ENCODE measurements around the gene MEIS1.

Gene MEIS1

GRCh38 chr2:66604326-66604725 is 169.4 kb downstream of the MEIS1 start:
- TF ChIP-seq REST (IDR thresholded peaks at IDR 0.05; ENCODE audit: insufficient read depth in 1 of 2, low read depth in 2 of 2, low read length in 2 of 2) (no peak), FOXP2 (optimal IDR thresholded peaks at IDR 0.05; ENCODE audit: borderline replicate concordance, extremely low read depth, extremely low read length, insufficient read depth) (no peak), POLR2AphosphoS5 (IDR thresholded peaks at IDR 0.05; ENCODE audit: low read depth, low read length) (no peak), TAF1 (IDR thresholded peaks at IDR 0.05; ENCODE audit: borderline replicate concordance, insufficient read depth, low read length) (no peak), SIN3A (IDR thresholded peaks at IDR 0.05; ENCODE audit: borderline replicate concordance, insufficient read depth, low read length) (no peak)

- TF ChIP-seq POLR2AphosphoS5 (IDR thresholded peaks at IDR 0.05; ENCODE audit: low read depth, low read length) (no peak), TAF1 (IDR thresholded peaks at IDR 0.05; ENCODE audit: borderline replicate concordance, insufficient read depth, low read length) (no peak), REST (IDR thresholded peaks at IDR 0.05; ENCODE audit: insufficient read depth in 1 of 2, low read depth in 2 of 2, low read length in 2 of 2) (no peak), FOXP2 (optimal IDR thresholded peaks at IDR 0.05; ENCODE audit: borderline replicate concordance, extremely low read depth, extremely low read length, insufficient read depth) (no peak), SIN3A (IDR thresholded peaks at IDR 0.05; ENCODE audit: borderline replicate concordance, insufficient read depth, low read length) (no peak)
Observed at GRCh38 chr2:66604976-66605375, 170.1 kb downstream of the MEIS1 start.

GRCh38 chr2:66607152-66607551 is 172.2 kb downstream of the MEIS1 start:
- TF ChIP-seq POLR2AphosphoS5 (IDR thresholded peaks at IDR 0.05; ENCODE audit: low read depth, low read length), result no peak
- no peak for TF ChIP-seq TAF1 (IDR thresholded peaks at IDR 0.05; ENCODE audit: borderline replicate concordance, insufficient read depth, low read length)
- TF ChIP-seq REST (IDR thresholded peaks at IDR 0.05; ENCODE audit: insufficient read depth in 1 of 2, low read depth in 2 of 2, low read length in 2 of 2), result no peak
- TF ChIP-seq SIN3A (IDR thresholded peaks at IDR 0.05; ENCODE audit: borderline replicate concordance, insufficient read depth, low read length), result no peak
- TF ChIP-seq FOXP2 (optimal IDR thresholded peaks at IDR 0.05; ENCODE audit: borderline replicate concordance, extremely low read depth, extremely low read length, insufficient read depth), result no peak

All from PFSK-1 (cell line).